Prostate gland (tissue), 2 donors: ENCODE measurements around the gene ZNF766.

Source experiments
- CTCF ChIP-seq, 4 experiments: fragments of 200-600 bp in 2 of 4; fragments of 450-650 bp in 2 of 4; sonication (generic) in 2 of 4; IDR thresholded peaks; 1 replicate in 3 of 4; 2 replicates in 1 of 4; pipeline ENCODE4 v1.5.1; 2016 to 2019; ENCODE audit warnings: antibody characterized with exemption in 4 of 4, mild to moderate bottlenecking in 2 of 4, moderate library complexity in 2 of 4
- POLR2A ChIP-seq: fragments of 450-650 bp; IDR thresholded peaks from one replicate; pipeline ENCODE4 v1.6.1; 2016; ENCODE audit warnings: antibody characterized with exemption, mild to moderate bottlenecking
- POLR2AphosphoS5 ChIP-seq: sonication (generic); formaldehyde crosslinking; IDR thresholded peaks from one replicate; pipeline ENCODE4 v1.6.1; 2017; ENCODE audit warnings: antibody characterized with exemption

GRCh38 chr19:52219611-52220010 lies 49.8 kb upstream of the ZNF766 start:
- TF ChIP-seq CTCF (IDR thresholded peaks at IDR 0.05) (no peak), POLR2A (no peak), POLR2AphosphoS5 (no peak)
